Suprapubic skin (tissue), 3 donors: ENCODE results near the gene CNGA3.

Source experiments
- CTCF ChIP-seq, 2 donors: fragments of 200-600 bp in 1 of 2; fragments of 450-650 bp in 1 of 2; sonication (generic) in 1 of 2; IDR thresholded peaks; one replicate each; pipeline ENCODE4 v1.5.1; 2016 to 2019; ENCODE audit warnings: antibody characterized with exemption in 2 of 2, mild to moderate bottlenecking in 1 of 2, moderate library complexity in 1 of 2
- POLR2A ChIP-seq, 2 donors: fragments of 450-650 bp; IDR thresholded peaks; one replicate each; pipeline ENCODE4 v1.6.1; 2017; ENCODE audit warnings: antibody characterized with exemption in 2 of 2, mild to moderate bottlenecking in 2 of 2, moderate library complexity in 2 of 2

DNA sequence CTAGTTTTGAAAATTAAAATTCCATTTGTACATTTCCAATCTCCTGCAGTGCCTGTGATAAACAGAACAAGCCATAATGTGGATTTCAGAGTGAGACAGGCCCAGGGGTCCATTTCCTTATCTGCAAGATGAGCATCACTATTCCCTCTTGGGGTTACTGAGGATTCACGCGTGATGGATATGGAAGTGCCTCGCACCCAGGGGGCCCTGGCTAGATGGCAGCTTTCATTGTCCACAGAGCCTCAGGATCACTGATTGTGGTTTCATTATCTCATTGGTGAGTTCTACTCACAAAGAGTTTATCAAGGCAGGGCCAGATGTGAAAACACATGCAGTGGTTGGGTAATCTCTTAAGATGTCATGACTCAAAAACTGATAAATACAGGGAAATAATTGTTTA lies 11.6 kb downstream of the CNGA3 start:
- TF ChIP-seq POLR2A (IDR thresholded peaks at IDR 0.05) = no peak
- TF ChIP-seq CTCF (IDR thresholded peaks at IDR 0.05) = no peak
